ENCODE measurements around the gene SAA2.
"Not testable (repeated sequence)": the region's sequence is repeated elsewhere in the genome, so short reads cannot be mapped to it uniquely, and the experiment has no call there.

DNA sequence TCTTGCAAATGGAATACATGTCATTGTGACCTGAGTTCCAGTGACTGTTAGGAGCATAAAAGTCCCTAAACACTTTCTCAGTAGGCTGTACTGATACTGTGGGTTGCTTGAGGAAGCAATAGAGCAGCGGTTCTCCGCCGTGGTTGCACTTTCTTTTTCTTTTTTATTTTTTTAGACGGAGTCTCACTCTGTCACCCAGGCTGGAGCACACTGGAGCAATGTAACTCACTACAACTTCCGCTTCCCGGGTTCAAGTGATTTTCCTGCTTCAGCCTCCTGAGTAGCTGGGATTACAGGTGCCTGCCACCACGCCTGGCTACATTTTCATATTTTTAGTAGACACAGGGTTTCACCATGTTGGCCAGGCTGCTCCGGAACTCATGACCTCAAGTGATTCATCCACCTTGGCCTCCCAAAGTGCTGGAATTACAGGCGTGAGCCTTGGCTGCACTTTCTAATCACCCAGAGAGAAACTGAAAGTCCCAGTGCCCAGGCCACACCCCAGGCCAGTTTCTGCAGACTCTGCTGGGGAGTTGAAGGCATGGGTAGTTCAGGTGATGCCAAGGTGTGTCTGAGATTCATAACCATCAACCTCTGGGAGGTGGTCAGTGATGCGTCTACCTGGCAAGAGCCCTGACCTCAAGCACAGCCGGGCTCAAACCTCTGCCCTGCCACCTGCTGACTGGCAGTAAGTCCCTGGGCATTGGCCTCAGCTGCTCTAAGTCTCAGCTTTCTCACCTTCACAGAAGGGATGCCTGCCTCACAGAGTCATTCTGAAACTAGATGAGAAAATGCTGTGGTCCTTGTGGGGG lies 1.9 kb downstream of the SAA2 start:
- TF ChIP-seq, protein P1, sequence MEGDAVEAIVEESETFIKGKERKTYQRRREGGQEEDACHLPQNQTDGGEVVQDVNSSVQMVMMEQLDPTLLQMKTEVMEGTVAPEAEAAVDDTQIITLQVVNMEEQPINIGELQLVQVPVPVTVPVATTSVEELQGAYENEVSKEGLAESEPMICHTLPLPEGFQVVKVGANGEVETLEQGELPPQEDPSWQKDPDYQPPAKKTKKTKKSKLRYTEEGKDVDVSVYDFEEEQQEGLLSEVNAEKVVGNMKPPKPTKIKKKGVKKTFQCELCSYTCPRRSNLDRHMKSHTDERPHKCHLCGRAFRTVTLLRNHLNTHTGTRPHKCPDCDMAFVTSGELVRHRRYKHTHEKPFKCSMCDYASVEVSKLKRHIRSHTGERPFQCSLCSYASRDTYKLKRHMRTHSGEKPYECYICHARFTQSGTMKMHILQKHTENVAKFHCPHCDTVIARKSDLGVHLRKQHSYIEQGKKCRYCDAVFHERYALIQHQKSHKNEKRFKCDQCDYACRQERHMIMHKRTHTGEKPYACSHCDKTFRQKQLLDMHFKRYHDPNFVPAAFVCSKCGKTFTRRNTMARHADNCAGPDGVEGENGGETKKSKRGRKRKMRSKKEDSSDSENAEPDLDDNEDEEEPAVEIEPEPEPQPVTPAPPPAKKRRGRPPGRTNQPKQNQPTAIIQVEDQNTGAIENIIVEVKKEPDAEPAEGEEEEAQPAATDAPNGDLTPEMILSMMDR (optimal IDR thresholded peaks at IDR 0.05 in 1 of 3, IDR thresholded peaks at IDR 0.05 in 1 of 3, conservative IDR thresholded peaks at IDR 0.05 in 1 of 3; ENCODE audit: extremely low read depth in 1 of 3, insufficient read depth in 2 of 3, low read length in 3 of 3) = not testable (repeated sequence)
- not testable (repeated sequence) for TF ChIP-seq EZH2 (IDR thresholded peaks at IDR 0.05; ENCODE audit: low read length)
